ENCODE data around the gene WDR5.

Gene WDR5

GRCh38 chr9:134174526-134175290 is 38.8 kb downstream of the WDR5 start:
- DNase-seq: no peak

- DNase-seq: no peak
Observed at GRCh38 chr9:134175291-134175807, 39.5 kb downstream of the WDR5 start.

DNA sequence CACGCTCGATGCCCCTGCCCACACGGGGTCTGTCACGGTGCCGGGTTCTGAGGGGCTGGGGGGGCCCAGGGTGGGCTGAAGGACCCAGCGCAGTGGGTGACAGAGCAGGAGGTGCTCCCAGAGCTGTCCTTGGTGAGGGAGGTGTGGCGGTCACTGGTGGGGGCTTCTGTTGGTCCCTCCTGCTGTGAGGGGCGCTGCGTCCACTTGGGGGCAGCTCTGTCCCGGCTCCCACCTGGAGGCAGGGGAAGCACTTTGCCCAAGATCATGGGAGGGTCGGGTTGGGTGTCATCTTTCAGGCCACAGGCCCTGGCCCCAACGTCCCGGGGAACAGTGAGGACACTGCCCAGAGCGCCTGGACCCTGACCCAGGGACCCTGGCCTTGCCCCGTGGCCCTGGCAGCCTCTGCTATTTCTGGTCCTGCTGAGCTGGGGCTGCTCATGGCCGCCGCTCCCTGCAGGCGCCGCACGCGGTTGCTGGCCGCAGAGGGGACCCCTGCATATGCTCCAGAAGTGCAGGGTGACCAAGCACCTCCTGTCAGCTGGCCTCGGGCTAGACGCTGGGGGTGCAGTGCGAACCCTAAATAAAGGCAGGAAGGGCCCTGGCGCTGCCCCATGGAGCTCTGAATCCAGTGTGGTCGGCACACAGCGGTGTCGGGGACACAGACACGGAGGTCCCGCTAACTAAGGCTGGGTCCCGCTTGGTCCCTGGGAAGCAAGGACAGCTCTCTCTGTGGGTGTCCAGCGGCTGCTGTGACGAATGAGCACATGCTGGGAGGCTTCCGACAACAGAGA is 40.1 kb downstream of the WDR5 start:
- no peak for DNase-seq

DNA sequence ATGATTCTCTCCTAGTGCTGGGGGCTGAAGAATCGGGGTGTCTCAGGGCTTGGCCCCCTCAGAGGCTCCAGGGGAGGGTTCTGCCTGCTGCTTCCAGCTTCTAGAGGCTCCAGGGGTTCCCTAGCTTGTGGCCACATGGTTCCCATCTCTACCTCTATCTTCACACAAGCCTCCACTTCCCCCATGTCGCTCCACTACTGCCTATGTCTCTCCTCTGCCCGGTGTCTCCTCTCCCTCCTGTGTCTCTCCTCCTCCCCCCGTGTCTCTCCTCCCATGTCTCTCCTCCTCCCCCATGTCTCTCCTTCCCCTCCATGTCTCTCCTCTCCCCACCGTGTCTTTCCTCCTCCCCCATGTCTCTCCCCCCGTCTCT is 40.7 kb downstream of the WDR5 start:
- no peak for DNase-seq

- DNase-seq: no peak
Observed at GRCh38 chr9:134177186-134177585, 41.3 kb downstream of the WDR5 start.

DNA sequence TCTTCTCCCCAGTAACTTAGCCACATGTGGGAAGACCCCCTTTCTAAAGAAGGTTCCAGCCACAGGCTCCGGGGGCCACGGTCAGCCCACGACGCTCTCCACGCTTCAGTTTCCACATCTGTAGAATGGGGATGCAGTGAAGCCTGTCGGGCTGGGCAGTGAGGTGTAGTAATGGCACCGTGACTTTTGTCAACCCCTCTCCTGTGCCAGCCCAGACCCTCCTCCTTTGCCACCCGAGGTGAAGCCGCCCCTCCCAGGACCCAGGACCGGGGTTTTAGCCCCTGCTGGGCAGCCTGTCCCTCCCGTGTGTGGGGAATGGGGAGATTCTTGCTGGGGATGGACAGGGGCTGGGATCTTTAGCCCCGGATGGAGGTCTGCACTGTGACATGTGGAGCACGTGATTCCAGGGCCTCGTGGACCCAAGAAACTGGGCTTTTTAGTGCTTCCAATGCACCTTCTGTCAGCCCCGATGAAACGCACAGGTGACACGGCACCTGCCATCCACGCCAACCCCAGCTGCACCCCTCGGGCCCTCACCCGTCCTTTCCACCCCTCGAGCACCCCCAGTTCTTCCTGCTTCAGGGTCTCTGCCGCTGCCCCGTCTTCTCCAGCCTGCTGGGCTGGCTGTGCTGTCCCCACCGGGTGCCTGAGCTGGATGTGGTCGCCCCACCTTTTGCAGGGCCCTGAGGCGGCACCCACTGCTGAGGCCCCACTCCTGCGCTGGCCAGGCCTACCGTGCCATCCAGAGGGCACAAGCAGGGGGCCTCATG is 41.9 kb downstream of the WDR5 start:
- no peak for DNase-seq

DNA sequence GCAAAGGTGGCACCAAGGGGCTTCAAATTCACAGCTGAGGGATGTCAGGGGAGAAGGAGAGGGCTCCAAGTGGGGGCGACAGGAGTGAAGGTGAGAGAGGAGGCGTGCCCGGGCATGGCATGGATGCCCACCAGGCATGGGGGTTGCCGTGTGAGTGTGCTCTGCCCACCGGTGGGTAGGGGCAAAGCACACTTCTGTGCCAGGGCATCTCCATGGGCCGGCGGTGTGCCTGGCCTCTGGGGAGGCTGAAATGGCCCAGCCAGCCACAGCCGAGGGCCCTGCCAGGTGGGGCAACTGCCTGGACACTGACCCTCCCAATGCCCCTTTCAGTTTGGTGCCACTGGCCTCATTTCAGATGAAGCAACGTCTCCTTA is 42.5 kb downstream of the WDR5 start:
- no peak for DNase-seq

DNA sequence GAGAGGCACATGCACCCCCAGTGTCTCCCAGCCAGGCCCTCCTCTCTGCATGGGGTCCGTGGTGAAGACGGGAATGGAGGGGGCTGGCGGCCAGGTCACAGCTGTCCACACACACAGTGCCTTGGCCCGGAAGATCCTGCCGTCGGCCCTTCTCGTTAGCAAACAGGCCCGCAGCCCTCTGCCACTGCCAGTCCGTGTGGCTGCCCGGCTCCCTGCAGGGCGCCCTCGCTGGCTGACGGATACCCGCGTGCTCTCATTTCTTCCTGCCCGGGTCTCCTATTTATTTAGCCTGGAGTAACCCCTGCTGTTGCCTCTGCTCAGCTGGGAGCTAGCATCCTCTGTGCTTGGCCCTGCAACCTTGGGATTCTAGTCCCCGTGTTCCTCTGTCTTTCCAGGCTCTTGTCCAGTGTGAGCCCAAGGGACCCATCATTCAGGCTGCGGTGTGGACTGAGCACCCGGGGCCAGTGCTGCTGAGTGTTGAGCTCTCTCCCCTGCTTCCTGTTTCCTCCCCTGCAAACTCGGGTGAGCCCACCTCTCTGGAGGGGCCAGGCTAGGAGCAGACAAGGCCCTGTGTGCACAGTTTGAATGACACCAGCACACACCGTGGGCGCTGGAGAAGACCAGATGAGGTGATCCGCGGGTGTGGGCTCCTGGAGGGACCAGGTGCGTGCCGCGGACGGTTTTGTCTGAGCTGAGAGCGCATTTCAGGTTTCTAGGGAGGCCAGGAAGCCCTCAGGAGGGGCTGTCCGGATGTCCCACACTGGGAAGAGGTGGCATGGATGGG is 43.1 kb downstream of the WDR5 start:
- DNase-seq: no peak

GRCh38 chr9:134179595-134179917 is 43.7 kb downstream of the WDR5 start:
- no peak for DNase-seq

GRCh38 chr9:134179918-134180785 is 44.3 kb downstream of the WDR5 start:
- DNase-seq: no peak

- no peak for DNase-seq
Observed at GRCh38 chr9:134180786-134181647, 45.1 kb downstream of the WDR5 start.

DNA sequence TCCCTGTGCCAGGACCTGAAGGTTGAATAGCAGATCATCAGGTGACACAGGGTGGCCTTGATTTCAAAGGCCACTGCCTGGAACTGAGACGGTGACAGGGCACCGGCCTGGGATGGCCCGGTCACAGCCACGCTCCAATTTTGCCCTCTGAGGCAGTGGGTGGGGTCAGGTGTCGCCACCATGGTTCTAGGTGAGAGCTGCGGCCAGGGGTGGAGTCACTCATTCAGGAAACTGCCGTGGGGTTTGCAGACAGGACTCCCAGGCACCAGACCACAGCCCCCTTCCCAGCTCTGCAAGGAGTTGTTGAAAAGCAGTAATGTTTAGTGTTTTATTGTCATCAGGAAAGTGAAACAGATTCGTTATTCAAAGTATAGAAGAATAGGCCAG is 45.8 kb downstream of the WDR5 start:
- DNase-seq: no peak

DNA sequence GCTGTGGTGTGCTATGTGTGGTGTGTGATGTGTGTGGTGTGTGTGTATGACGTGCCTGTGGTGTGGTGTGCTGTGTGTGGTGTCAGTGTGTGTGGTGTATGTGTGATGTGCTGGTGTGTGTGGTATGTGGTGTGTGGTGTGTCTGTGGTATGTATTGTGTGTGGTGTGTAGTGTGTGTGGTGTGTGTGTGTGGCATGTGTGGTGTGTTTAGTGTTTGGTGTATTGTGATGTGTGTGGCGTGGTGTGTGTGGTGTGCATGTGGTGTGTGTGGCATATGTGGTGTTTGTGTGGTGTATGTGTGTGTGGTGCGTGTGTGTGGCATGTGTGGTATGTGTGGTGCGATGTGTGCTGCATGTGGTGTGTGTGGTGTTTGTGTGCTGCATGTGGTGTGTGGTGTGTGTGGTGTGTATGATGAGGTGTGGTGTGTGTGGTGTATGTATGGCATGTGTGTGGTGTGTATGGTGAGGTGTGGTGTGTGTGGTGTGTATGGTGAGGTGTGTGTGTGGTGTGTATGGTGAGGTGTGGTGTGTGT is 46.7 kb downstream of the WDR5 start:
- no peak for DNase-seq

- no peak for DNase-seq
Observed at GRCh38 chr9:134185536-134186011, 49.7 kb downstream of the WDR5 start.

DNA sequence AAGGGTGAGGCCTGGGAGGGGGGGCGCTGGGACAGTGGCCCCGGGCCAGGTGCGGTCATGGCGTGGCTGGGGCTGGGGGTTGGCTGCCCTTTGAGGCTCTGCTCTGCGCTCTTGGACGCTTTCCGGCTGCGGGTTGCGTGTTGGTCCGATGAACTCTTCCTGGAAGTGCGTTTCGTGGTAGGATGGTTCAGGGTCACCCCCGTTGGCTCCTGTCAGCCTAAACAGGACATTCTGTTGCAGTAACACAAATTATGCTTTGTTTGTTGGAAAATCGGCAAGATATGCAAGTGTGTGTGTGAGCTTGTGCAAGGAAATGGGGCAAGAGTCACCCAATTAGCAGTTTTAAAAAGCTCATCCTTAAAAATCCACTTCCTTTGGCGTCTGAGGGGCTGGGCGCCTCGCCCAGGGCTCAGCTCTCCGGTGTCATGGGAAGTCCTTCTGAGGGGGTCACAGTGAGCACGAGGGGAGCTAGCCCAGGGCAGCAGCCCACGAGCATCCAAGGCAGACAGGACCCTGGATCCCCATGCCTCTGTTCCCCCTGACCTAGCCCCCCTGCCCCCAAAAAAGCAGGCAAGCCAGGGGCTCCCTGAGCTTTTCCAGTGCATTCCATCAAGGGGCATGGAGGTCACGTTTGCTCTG is 50.7 kb downstream of the WDR5 start:
- no peak for DNase-seq

GRCh38 chr9:134187110-134187531 is 51.2 kb downstream of the WDR5 start:
- no peak for DNase-seq

- DNase-seq: no peak
Observed at GRCh38 chr9:134187891-134188385, 52.1 kb downstream of the WDR5 start.

DNA sequence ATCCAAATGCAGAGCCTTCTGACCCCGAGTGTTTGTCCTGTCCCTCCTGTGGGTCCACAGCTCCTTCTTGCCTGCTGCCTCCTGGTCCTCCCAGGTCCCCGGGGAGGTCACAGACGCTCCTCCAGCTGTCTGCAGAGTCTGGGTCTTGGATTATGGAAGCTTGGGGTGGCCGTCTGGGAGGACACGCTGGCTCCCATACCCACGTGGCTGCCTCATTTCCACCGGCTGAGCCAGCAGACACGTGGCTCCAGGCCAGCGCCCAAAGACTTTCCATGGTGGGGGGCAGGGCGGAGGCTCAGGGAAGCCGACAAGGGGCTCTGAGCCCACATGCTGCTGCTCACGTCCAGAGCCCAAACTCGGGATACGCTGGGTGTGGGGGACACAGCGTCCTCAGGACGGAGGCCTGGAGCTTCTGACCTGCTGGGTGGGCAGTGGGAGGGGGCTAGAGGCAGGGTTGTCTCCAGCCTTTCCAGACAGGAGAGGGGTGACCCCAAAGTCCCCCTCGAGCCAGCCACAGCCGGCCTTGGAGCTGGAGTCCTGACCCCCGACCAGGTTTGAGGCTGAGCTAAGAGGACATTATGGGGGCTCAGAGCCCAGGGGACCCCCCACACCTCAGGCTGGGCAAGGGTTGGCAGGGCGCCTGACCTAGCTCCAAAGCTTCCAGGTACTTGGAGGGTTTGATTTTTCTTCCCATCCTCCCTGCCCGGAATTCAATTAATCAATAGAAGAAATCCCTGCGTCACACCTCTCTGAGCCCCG is 52.7 kb downstream of the WDR5 start:
- DNase-seq: no peak

GRCh38 chr9:134189145-134189469 is 53.2 kb downstream of the WDR5 start:
- no peak for DNase-seq

All from NCI-H1436 treated with DMSO at 0.1 percent for 48 hours (cell line).